Measurements from ENCODE around the gene DGKA.
"Not testable (repeated sequence)": the region's sequence is repeated elsewhere in the genome, so short reads cannot be mapped to it uniquely, and the experiment has no call there.

DGKA gene

DNA sequence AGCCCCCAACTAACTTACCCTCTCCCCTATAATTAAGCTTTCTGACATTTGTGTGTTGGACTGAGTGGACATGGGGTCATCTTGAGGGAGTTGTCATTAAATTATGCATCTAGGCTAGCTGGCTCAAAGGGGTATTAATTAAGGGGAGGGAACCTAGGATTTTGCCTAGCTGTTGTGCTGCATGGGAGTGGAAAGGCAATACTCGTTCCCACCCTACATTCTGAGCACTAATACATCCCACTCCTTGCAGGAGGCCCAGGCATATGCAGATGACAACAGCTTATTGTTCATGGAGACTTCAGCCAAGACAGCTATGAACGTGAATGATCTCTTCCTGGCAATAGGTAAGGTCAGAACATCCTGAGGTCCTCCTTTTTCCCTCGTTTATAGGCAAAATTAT lies 60.1 kb downstream of the DGKA start:
- FAIRE-seq (no peak), DNase-seq (ENCODE audit: insufficient read length, low spot score) (no peak)
- no peak for TF ChIP-seq POLR2A (IDR thresholded peaks at IDR 0.05; ENCODE audit: low read depth, low read length)

DNA sequence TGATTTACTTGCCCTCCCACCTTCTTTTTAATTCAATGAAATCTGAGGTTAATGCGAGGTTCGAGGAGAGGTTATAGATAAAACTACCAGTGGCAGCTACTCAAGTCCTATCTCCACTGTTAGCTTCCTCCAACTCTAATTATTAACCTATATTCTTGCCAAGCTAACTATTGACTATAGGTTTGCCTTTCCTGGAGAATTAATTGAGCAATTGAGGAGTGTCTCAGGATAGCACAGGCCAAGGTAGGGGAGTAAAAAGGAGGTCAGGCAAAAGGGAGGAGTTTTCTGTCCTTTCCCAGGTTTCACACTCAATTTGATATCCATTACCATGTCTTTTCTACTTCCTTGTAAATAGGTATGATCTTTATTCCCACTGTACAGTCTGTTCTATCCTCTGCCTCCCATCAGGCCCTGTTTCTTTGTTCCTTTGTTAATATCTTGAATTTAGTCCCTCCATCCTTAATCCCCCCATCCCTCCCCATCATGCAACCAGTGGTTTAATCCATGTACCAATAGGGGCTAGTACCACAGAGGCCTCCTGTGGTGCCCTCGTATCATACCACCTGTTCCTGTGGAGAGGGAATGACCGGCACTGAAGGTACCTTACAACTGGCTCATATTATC lies 62.4 kb downstream of the DGKA start:
- no peak for TF ChIP-seq POLR2A (IDR thresholded peaks at IDR 0.05; ENCODE audit: low read depth, low read length)
- FAIRE-seq, result no peak
- DNase-seq (ENCODE audit: insufficient read length, low spot score), result no peak

DNA sequence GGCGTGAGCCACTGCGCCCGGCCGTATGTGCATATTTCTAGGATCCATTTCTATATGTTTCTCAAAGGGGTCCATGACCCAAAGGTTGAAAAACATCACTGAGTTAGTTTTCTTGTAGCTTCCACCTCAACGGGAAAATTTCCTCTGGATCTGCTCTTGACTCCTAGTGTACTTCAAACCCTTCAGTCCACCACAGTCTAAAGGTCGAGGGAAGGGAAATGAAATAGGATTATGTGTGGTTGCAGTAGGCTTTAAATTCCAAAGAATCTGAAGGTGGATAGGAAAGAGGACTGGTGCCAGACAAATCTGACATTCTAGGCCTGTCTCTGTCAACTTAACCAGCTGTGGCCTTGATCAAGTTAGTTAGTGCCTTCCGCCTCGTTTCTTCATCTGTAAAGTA lies 64.4 kb downstream of the DGKA start:
- no peak for FAIRE-seq
- no peak for TF ChIP-seq POLR2A (IDR thresholded peaks at IDR 0.05; ENCODE audit: low read depth, low read length)
- no peak for DNase-seq (ENCODE audit: insufficient read length, low spot score)

DNA sequence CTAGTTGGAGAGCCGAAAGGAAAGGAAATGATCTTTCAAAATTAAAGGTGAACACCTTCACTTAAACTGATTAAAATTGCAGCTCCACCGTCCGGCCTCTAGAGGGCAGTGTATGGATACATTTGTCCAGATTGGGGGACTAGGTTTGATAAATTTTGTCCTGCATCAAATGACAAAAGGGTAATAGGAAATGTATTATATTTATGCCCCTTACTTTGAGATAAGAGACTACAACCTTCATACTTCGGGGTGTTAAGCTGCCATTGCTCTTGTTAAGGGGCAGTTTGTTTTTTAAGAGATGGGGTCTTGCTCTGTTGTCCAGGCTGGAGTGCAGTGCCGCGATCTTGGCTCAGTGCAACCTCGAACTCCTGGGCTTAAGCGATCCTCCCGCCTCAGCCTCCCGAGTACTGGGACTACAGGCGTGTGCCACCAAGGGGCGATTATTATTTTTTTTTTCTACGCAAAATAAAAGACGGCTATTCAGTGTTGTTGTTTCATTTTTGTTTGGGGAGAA lies 65.3 kb downstream of the DGKA start:
- no peak for TF ChIP-seq POLR2A (IDR thresholded peaks at IDR 0.05; ENCODE audit: low read depth, low read length)
- FAIRE-seq (no peak), DNase-seq (ENCODE audit: insufficient read length, low spot score) (peak; percentile 27)

DNA sequence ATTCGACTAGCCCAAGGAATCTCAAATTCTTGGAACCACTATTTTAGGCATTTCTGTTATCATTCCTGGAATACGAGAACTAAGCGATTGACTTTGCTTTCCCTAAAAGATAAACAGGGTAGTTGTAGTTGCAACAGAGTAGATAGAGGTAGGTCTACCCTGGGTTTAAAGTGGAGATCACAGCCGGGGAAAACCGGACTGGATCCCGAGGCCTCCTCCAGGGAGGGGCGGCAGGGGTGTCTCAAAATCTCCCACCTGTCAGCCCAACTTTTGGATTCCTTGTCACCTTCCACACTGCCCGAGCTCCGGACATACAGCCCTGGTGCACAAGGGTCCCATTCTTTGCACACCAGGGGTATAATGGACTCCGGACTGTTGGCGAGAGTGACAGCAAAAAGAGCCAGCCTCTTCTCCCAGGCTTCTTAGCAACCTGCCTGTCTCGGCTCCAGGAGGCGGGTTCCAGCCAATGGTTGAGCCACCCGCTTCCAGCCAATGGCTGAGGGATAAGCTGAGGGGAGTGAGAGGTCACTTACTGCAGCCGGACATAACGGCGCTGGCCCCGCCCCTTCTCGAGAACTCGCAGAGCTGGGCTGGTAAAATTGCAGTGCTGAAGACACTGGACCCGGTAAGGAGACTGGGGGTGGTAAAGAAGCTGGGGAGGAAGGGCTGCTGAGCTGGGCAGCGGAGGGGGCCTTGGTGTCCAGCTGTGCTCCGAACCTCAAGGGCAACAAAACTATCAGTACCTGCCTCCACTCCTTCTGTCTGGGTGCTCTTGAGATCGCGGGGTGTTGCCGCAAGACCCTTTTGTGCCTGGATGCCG lies 66.0 kb downstream of the DGKA start, which contains the start of gene SUOX:
Gene SUOX, plus strand, starts transcription at position 562 of the 820 bp plus-strand sequence. CDS start 4,946 bp downstream, outside the sequence.
- TF ChIP-seq POLR2A (IDR thresholded peaks at IDR 0.05; ENCODE audit: low read depth, low read length), result peak; percentile 23; the same call in 1 of the 2 replicates
- FAIRE-seq (peak; percentile 84), DNase-seq (ENCODE audit: insufficient read length, low spot score) (peak; percentile 98)

DNA sequence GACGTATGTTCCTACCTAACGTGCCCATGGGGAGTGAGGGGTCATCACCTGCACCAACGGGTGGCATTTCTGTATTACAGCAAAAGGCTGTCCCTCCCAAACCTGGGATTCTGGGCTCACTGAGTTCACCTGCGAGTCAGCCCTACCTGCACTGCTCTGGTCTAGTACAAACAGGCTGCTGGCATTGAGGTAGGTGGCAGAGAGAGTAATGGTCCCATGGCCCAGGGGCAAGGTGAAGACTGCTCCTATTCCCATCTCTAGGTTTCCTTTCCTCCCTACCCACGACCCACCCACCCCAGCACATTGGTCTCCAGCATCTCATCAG lies 66.5 kb downstream of the DGKA start:
- no peak for DNase-seq (ENCODE audit: insufficient read length, low spot score)
- TF ChIP-seq POLR2A (IDR thresholded peaks at IDR 0.05; ENCODE audit: low read depth, low read length), result no peak

DNA sequence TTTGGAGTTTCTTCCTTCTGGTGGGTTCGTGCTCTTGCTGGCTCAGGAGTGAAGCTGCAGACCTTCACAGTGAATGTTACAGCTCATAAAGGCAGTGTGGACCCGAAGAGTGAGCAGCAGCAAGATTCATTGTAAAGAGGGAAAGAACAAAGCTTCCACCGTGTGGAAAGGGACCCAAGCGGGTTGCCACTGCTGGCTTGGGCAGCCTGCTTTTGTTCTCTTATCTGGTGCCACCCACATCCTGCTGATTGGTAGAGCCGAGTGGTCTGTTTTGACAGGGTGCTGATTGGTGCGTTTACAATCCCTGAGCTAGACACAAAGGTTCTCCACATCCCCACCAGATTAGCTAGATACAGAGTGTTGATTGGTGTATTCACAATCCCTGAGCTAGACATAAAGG lies 68.6 kb downstream of the DGKA start:
- not testable (repeated sequence) for FAIRE-seq; DNase-seq (ENCODE audit: insufficient read length, low spot score)

More for the DNA sequence above, 66.5 kb downstream of the DGKA start:
- no peak for FAIRE-seq

DNA sequence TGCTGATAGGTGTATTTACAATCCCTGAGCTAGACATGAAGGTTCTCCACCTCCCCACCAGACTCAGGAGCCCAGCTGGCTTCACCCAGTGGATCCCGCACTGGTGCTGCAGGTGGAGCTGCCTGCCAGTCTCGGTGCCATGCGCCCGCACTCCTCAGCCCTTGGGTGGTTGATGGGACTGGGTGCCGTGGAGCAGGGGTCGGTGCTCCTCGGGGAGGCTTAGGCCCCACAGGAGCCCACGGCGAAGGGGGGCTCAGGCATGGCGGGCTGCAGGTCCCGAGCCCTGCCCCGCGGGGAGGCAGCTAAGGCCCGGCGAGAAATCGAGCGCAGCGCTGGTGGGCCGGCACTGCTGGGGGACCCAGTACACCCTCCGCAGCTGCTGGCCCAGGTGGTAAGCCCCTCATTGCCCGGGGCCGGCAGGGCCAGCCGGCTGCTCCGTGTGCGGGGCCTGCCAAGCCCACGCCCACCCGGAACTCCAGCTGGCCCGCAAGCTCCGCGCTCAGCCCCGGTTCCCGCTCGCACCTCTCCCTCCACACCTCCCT lies 69.1 kb downstream of the DGKA start:
- FAIRE-seq; DNase-seq (ENCODE audit: insufficient read length, low spot score): not testable (repeated sequence)

DNA sequence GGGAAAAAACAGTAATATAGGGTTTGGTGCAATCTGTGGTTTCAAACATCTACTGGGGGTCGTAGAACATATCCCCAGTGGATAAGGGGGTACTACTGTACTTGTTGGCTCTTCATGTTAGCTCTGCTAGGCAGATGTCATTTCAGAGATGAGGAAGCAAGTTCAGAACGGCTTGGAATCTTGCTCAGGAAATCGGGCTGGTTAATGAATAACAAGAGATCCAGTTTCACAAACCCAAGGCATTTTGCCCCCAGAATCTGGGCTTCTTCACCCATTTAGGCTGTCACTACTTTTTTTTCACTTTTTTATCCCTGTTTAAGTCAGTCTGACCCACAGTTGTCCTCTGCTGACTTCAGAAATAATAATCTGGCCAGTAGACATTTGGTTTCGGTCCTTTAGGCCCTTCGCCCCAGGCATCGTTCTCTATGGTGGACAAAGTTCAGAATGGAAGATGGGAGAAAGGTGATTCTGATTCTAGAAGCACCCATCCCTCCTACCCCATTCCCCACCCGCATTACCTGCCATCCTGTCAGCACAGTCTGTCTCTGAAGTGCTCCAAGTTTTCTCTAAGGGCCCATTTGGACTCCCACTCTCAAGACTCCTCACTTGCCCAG lies 70.6 kb downstream of the DGKA start:
- no peak for FAIRE-seq
- no peak for TF ChIP-seq POLR2A (IDR thresholded peaks at IDR 0.05; ENCODE audit: low read depth, low read length)
- DNase-seq (ENCODE audit: insufficient read length, low spot score), result no peak

DNA sequence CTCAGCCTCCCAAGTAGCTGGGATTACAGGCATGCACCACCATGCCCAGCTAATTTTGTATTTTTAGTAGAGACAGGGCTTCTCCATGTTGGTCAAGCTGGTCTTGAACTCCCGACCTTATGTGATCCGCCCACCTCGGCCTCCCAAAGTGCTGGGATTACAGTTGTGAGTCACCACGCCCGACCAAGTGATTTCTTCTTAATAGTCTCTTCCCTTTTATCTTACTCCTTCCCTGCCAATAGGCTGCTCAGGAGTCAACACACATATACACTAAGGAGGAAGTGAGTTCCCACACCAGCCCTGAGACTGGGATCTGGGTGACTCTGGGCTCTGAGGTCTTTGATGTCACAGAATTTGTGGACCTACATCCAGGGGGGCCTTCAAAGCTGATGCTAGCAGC lies 72.4 kb downstream of the DGKA start:
- DNase-seq (ENCODE audit: insufficient read length, low spot score); FAIRE-seq: not testable (repeated sequence)
